Peyer's patch (tissue), 4 donors: ENCODE results near the gene NLK. TPM values are rescaled to one million over a fixed set of nuclear protein-coding genes. Genes with fewer than 3 reads are reported as not detected.
"Not testable (repeated sequence)": the region's sequence is repeated elsewhere in the genome, so short reads cannot be mapped to it uniquely, and the experiment has no call there.

Experiments used
- DNase-seq, 3 donors: peaks; one replicate each; pipeline ENCODE4 v3.0.0-alpha.2; 2017 to 2019
- H3K27ac ChIP-seq, 4 donors: fragments of 200-600 bp; sonication (generic); one replicate each; pipeline ENCODE4 v1.5.1; 2016 to 2019
- H3K27me3 ChIP-seq, 2 donors: fragments of 200-600 bp; sonication (generic); one replicate each; pipeline ENCODE4 v1.5.1; 2019
- H3K36me3 ChIP-seq, 3 donors: fragments of 200-600 bp; sonication (generic); one replicate each; pipeline ENCODE4 v1.5.1; 2016 to 2019
- H3K4me1 ChIP-seq, 4 donors: fragments of 200-600 bp; sonication (generic); one replicate each; pipeline ENCODE4 v1.5.1; 2016 to 2019
- H3K4me3 ChIP-seq, 4 donors: fragments of 200-600 bp; sonication (generic); 1 replicate in 3 of 4; 2 replicates in 1 of 4; pipeline ENCODE4 v1.5.1; 2016 to 2019; ENCODE audit warnings: mild to moderate bottlenecking in 1 of 4
- H3K9me3 ChIP-seq, 4 donors: fragments of 200-600 bp; sonication (generic); one replicate each; pipeline ENCODE4 v1.5.1; 2016 to 2019; ENCODE audit warnings: mild to moderate bottlenecking in 1 of 4
- CTCF ChIP-seq, 6 experiments: fragments of 450-650 bp in 4 of 6; fragments of 200-600 bp in 2 of 6; sonication (generic) in 1 of 6; IDR thresholded peaks; one replicate each; pipeline ENCODE4 v1.5.1; 2017 to 2019; ENCODE audit warnings: antibody characterized with exemption in 6 of 6, mild to moderate bottlenecking in 3 of 6, moderate library complexity in 1 of 6
- POLR2A ChIP-seq, 2 donors: fragments of 450-650 bp; IDR thresholded peaks; one replicate each; pipeline ENCODE4 v1.5.1; 2017; ENCODE audit warnings: antibody characterized with exemption in 2 of 2, mild to moderate bottlenecking in 2 of 2, moderate library complexity in 2 of 2
- total RNA-seq, 4 donors: library from RNA; depleted of rRNA; stranded (reverse); fragments of >200 nt; gene quantifications; one replicate each; pipeline ENCODE4 v1.1.0, GENCODE V29; 2016

Gene NLK
- total RNA-seq, 4 donors from 2014 or later: 20.5 to 45.4 (median 27.1) TPM

- TF ChIP-seq CTCF (IDR thresholded peaks at IDR 0.05) (no peak), POLR2A (IDR thresholded peaks at IDR 0.05) (no peak)
These were observed 46.1 kb upstream of the NLK start for GRCh38 chr17:27996202-27997043.

GRCh38 chr17:27997044-27997401 lies 45.5 kb upstream of the NLK start:
- no peak for DNase-seq
- no peaks in the 10 kb centered on the region for H3K27me3 ChIP-seq
- no peaks in the 10 kb centered on the region for H3K4me1 ChIP-seq
- no peaks in the 10 kb centered on the region for H3K9me3 ChIP-seq
- TF ChIP-seq CTCF (IDR thresholded peaks at IDR 0.05) (no peak), POLR2A (IDR thresholded peaks at IDR 0.05) (no peak)
- H3K36me3 ChIP-seq: no peaks in the 10 kb centered on the region
- no peak overlapping the region for H3K27ac ChIP-seq
- H3K4me3 ChIP-seq: no peak overlapping the region

More at GRCh38 chr17:27996202-27997043, 46.1 kb upstream of the NLK start:
- no peak for DNase-seq
- no peak overlapping the region for H3K27ac ChIP-seq
- H3K4me1 ChIP-seq: no peaks in the 10 kb centered on the region
- H3K9me3 ChIP-seq: no peaks in the 10 kb centered on the region
- no peaks in the 10 kb centered on the region for H3K27me3 ChIP-seq
- H3K4me3 ChIP-seq: no peak overlapping the region
- H3K36me3 ChIP-seq: no peaks in the 10 kb centered on the region

- Histone ChIP-seq H3K27me3 (no peaks in the 10 kb centered on the region), H3K4me1 (no peaks in the 10 kb centered on the region), H3K9me3 (no peaks in the 10 kb centered on the region), H3K36me3 (no peaks in the 10 kb centered on the region), H3K4me3 (no peak overlapping the region), H3K27ac (no peak overlapping the region)
- no peak for TF ChIP-seq CTCF (IDR thresholded peaks at IDR 0.05)
- TF ChIP-seq POLR2A (IDR thresholded peaks at IDR 0.05): no peak
- no peak for DNase-seq
These were observed 45.0 kb upstream of the NLK start for GRCh38 chr17:27997522-27997921.

- TF ChIP-seq POLR2A (IDR thresholded peaks at IDR 0.05) (no peak), CTCF (IDR thresholded peaks at IDR 0.05) (no peak)
- no peak overlapping the region for H3K27ac ChIP-seq
- H3K36me3 ChIP-seq: no peaks in the 10 kb centered on the region
- no peak overlapping the region for H3K4me3 ChIP-seq
- DNase-seq: no peak
- H3K27me3 ChIP-seq: no peaks in the 10 kb centered on the region
- no peaks in the 10 kb centered on the region for H3K4me1 ChIP-seq
- no peaks in the 10 kb centered on the region for H3K9me3 ChIP-seq
These were observed 41.3 kb upstream of the NLK start for GRCh38 chr17:28001149-28001548.

GRCh38 chr17:28004344-28004743 lies 38.1 kb upstream of the NLK start:
- no peaks in the 10 kb centered on the region for H3K36me3 ChIP-seq
- TF ChIP-seq POLR2A (IDR thresholded peaks at IDR 0.05) (no peak), CTCF (IDR thresholded peaks at IDR 0.05) (no peak)
- H3K4me1 ChIP-seq: no peaks in the 10 kb centered on the region
- H3K9me3 ChIP-seq: no peaks in the 10 kb centered on the region
- DNase-seq: no peak
- H3K27me3 ChIP-seq: no peaks in the 10 kb centered on the region
- H3K27ac ChIP-seq: no peak overlapping the region
- no peak overlapping the region for H3K4me3 ChIP-seq

GRCh38 chr17:28007925-28008324 lies 34.6 kb upstream of the NLK start:
- not testable (repeated sequence) for H3K4me3 ChIP-seq, H3K27me3 ChIP-seq, H3K9me3 ChIP-seq, H3K36me3 ChIP-seq, DNase-seq, H3K4me1 ChIP-seq, H3K27ac ChIP-seq
